IMR-90 (cell line): ENCODE measurements around the gene PEF1. TPM values are rescaled to one million over a fixed set of nuclear protein-coding genes. Genes with fewer than 3 reads are reported as not detected.

Experiments
- ATAC-seq: fragments of 200-7000 bp; cut with Tn5 transposase; 2 replicates; pipeline ENCODE4 v1.9.1; 2020; ENCODE audit warnings: low read depth, mild to moderate bottlenecking, moderate library complexity
- BruUV-seq: library from RNA; stranded (reverse); fragments of 400-500 nt; replicated peaks from 2 replicates; lab custom pipeline; 2021; lab: Mats Ljungman, UMichigan
- CTCF ChIA-PET: fragments of 300-600 bp; formaldehyde crosslinking; extraction: SDS; loops from one replicate; lab custom pipeline; 2021; ENCODE audit warnings: antibody characterized with exemption; lab: Yijun Ruan, JAX
- POLR2A ChIA-PET: fragments of 300-600 bp; sonication (Branson Sonifier 250); formaldehyde crosslinking; loops from one replicate; lab custom pipeline; 2022; ENCODE audit warnings: antibody characterized with exemption; ENCODE audit not compliant: unreplicated experiment; lab: Charles Lee
- DNase-seq: peaks from one replicate; pipeline ENCODE4 v3.0.0; 2013
- H2AFZ ChIP-seq: replicated peaks from 2 replicates; pipeline ENCODE3; 2013; ENCODE audit warnings: low read length, mild to moderate bottlenecking; ENCODE audit not compliant: poor library complexity
- H2AK5ac ChIP-seq: 2 replicates; pipeline ENCODE4 v1.6.1; 2013; ENCODE audit warnings: low read depth, low read length, inconsistent platforms
- H2AK9ac ChIP-seq: replicated peaks from 2 replicates; pipeline ENCODE3; 2013; ENCODE audit warnings: mild to moderate bottlenecking, low read depth, low read length, moderate library complexity; ENCODE audit not compliant: poor library complexity
- H2BK120ac ChIP-seq: 2 replicates; pipeline ENCODE4 v1.6.1; 2013; ENCODE audit warnings: low read depth, low read length, inconsistent platforms
- H2BK15ac ChIP-seq: 3 replicates; pipeline ENCODE4 v1.6.1; 2013; ENCODE audit warnings: low read depth, low read length, inconsistent platforms
- H2BK20ac ChIP-seq: 2 replicates; pipeline ENCODE4 v1.6.1; 2013; ENCODE audit warnings: low read depth, mild to moderate bottlenecking, inconsistent platforms, low read length, moderate library complexity
- H2BK5ac ChIP-seq: 2 replicates; pipeline ENCODE4 v1.6.1; 2013; ENCODE audit warnings: mild to moderate bottlenecking, low read depth, low read length, inconsistent platforms; ENCODE audit not compliant: poor library complexity, severe bottlenecking
- H3K14ac ChIP-seq: replicated peaks from 2 replicates; pipeline ENCODE4 v1.6.1; 2013; ENCODE audit warnings: low read depth, low read length, inconsistent platforms
- H3K18ac ChIP-seq: 2 replicates; pipeline ENCODE4 v1.6.1; 2013; ENCODE audit warnings: low read depth, low read length, control low read depth
- H3K23ac ChIP-seq: 2 replicates; pipeline ENCODE4 v1.6.1; 2013; ENCODE audit warnings: low read depth, low read length, inconsistent platforms
- H3K27ac ChIP-seq: 2 replicates; pipeline ENCODE4 v1.5.1; 2013; ENCODE audit warnings: mild to moderate bottlenecking, control low read depth, low read length; ENCODE audit not compliant: insufficient read depth
- H3K27me3 ChIP-seq: 2 replicates; pipeline ENCODE4 v1.6.1; 2013; ENCODE audit warnings: low read length; ENCODE audit not compliant: control insufficient read depth, insufficient read depth
- H3K36me3 ChIP-seq: 2 replicates; pipeline ENCODE4 v1.6.1; 2013; ENCODE audit warnings: low read length, mixed read lengths; ENCODE audit not compliant: control insufficient read depth, insufficient read depth
- H3K4ac ChIP-seq: 2 replicates; pipeline ENCODE4 v1.6.1; 2013; ENCODE audit warnings: low read depth, low read length, inconsistent platforms
- H3K4me1 ChIP-seq: 2 replicates; pipeline ENCODE4 v1.6.1; 2013; ENCODE audit warnings: low read length, mixed read lengths; ENCODE audit not compliant: control insufficient read depth, insufficient read depth
- H3K4me2 ChIP-seq: 2 replicates; pipeline ENCODE4 v1.6.1; 2013; ENCODE audit warnings: low read depth, mild to moderate bottlenecking, control low read depth, low read length, moderate library complexity
- H3K4me3 ChIP-seq: 2 replicates; pipeline ENCODE4 v1.5.1; 2013; ENCODE audit warnings: low read depth, mild to moderate bottlenecking, control low read depth, low read length, moderate library complexity; ENCODE audit not compliant: insufficient read depth
- H3K56ac ChIP-seq: 2 replicates; pipeline ENCODE4 v1.6.1; 2013; ENCODE audit warnings: low read length, inconsistent platforms; ENCODE audit not compliant: insufficient read depth; ENCODE audit errors: extremely low read depth
- H3K79me1 ChIP-seq, 2 experiments: 2 replicates each; pipeline ENCODE4 v1.6.1; 2013; ENCODE audit warnings: low read length in 2 of 2, inconsistent platforms in 1 of 2, low read depth in 1 of 2
- H3K9ac ChIP-seq: 2 replicates; pipeline ENCODE4 v1.6.1; 2013; ENCODE audit warnings: low read depth, low read length, control low read depth
- H3K9me1 ChIP-seq: 2 replicates; pipeline ENCODE4 v1.6.1; 2013; ENCODE audit warnings: low read length, inconsistent platforms; ENCODE audit not compliant: insufficient read depth
- H3K9me3 ChIP-seq: 2 replicates; pipeline ENCODE4 v1.6.1; 2013; ENCODE audit warnings: low read length; ENCODE audit not compliant: control insufficient read depth, insufficient read depth
- H4K20me1 ChIP-seq: 2 replicates; pipeline ENCODE4 v1.6.1; 2013; ENCODE audit warnings: low read length, inconsistent platforms; ENCODE audit not compliant: insufficient read depth
- H4K5ac ChIP-seq: 2 replicates; pipeline ENCODE4 v1.6.1; 2013; ENCODE audit warnings: mild to moderate bottlenecking, low read depth, low read length, control low read depth
- H4K8ac ChIP-seq, 2 experiments: 2 replicates each; pipeline ENCODE4 v1.6.1; 2013; ENCODE audit warnings: low read depth in 2 of 2, low read length in 2 of 2, control low read depth in 1 of 2, inconsistent platforms in 1 of 2
- H4K91ac ChIP-seq: 2 replicates; pipeline ENCODE4 v1.6.1; 2013; ENCODE audit warnings: low read depth, low read length, inconsistent platforms; ENCODE audit not compliant: insufficient read depth
- BHLHE40 ChIP-seq: fragments of 150-350 bp; IDR thresholded peaks from 2 replicates; pipeline ENCODE4 v1.6.1; 2016; ENCODE audit warnings: mild to moderate bottlenecking, low read depth, low read length
- MAZ ChIP-seq: IDR thresholded peaks from 2 replicates; pipeline ENCODE4 v1.6.1; 2012; ENCODE audit warnings: low read depth, mild to moderate bottlenecking, low read length, improper control_type of control experiment, moderate library complexity, borderline replicate concordance
- POLR2A ChIP-seq: IDR thresholded peaks from 2 replicates; pipeline ENCODE4 v1.6.1; 2012; ENCODE audit warnings: mild to moderate bottlenecking, low read depth, low read length
- WGBS, 2 experiments: methylation state at CpG; one replicate each; pipeline versions ENCODE4 v1.1.5 to v1.1.7; 2013; ENCODE audit warnings: missing lambda C conversion rate in 2 of 2; ENCODE audit not compliant: insufficient read length in 1 of 2; ENCODE audit errors: extremely low coverage in 2 of 2; 5-methylcytosine and 5-hydroxymethylcytosine counted together
- dilution Hi-C: fragments of 300-500 bp; cut with HindIII; formaldehyde crosslinking; loops from one replicate; pipeline ENCODE4 v1.14.3; 2018; ENCODE audit warnings: low sequenced_read_pairs; ENCODE audit not compliant: unreplicated experiment
- in situ Hi-C: fragments of 300-500 bp; cut with MboI; formaldehyde crosslinking; loops from 3 replicates; pipeline ENCODE4 v1.14.3; 2019; ENCODE audit warnings: low sequenced_read_pairs, inconsistent platforms, mixed read lengths
- intact Hi-C: fragments of 100-400 bp; cut with micrococcal nuclease; formaldehyde crosslinking; loops from 2 replicates; pipeline ENCODE4 v1.10.0; 2022
- polyA plus RNA-seq, 3 experiments: library from polyadenylated mRNA; depleted of rRNA; stranded (reverse); fragments of >200 nt; gene quantifications; 2 replicates each; pipeline ENCODE4 v1.2.3, GENCODE V29; 2012; ENCODE audit warnings: low replicate concordance in 1 of 3
- total RNA-seq: library from RNA; depleted of rRNA; stranded (reverse); fragments of >200 nt; gene quantifications from 2 replicates; pipeline ENCODE4 v1.2.3, GENCODE V29; 2012
- TF ChIP-seq, protein P1 (sequence below): fragments of 150-350 bp; IDR thresholded peaks from 2 replicates; pipeline ENCODE4 v1.6.1; 2016; ENCODE audit warnings: low read depth, mild to moderate bottlenecking, low read length, moderate library complexity, borderline replicate concordance

Gene PEF1
- total and polyA plus RNA-seq, 2 of the 4 experiments (the other 2 are of a cell fraction): 84.2 to 104 TPM

DNA sequence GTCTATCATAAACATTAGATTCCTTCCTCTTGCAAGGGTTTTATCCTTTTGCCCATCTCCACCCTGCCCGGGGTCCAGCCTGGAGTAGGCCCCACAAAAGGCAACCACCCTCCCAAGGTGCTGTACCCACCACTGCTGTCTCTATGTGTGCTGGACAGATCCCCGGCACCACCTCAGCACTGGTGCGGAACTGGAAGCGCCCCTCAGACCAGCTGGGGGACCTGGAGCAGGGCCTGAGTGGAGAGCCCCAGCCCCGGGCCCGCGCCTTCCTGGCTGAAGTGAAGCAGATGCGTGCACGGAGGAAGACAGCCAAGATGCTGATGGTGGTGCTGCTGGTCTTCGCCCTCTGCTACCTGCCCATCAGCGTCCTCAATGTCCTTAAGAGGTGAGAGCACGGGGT, 21.3 kb downstream of the PEF1 start:
- no peak overlapping the region for H4K91ac ChIP-seq

More for the DNA sequence above, 21.3 kb downstream of the PEF1 start:
- Histone ChIP-seq H3K4me3 (no peak overlapping the region), H2BK20ac (no peak overlapping the region), H2BK15ac (no peak overlapping the region), H3K4me2 (no peak overlapping the region), H3K4me1 (peaks cover 8% of the 10 kb centered on the region), H3K27ac (no peak overlapping the region), H3K36me3 (peaks cover 5% of the 10 kb centered on the region; the same call in 1 of the 2 replicates), H3K4ac (no peak overlapping the region), H2BK120ac (no peak overlapping the region), H2AK5ac (no peak overlapping the region), H3K9me1 (0 out of 2 replicates have a peak, but pooled peaks cover 9% of the 10 kb centered on the region), H3K79me1 (no peaks in the 10 kb centered on the region), H2AFZ (no peak overlapping the region), H2BK5ac (no peak overlapping the region), H3K14ac (no peak overlapping the region), H3K18ac (no peak overlapping the region), H4K20me1 (0 out of 2 replicates have a peak, but pooled peaks cover 10% of the 10 kb centered on the region), H3K9me3 (no peaks in the 10 kb centered on the region), H4K5ac (no peak overlapping the region), H4K8ac (no peak overlapping the region), H3K23ac (no peak overlapping the region), H3K9ac (no peak overlapping the region), H3K56ac (no peak overlapping the region), H3K27me3 (peaks cover 6% of the 10 kb centered on the region), H2AK9ac (no peak overlapping the region)
- 64% methylated on average over 3 of the region's 12 CpGs; no CpG with 5 or more reads in 1 of the 2 experiments for WGBS, 2 experiments
- POLR2A ChIA-PET: no interaction called here
- dilution Hi-C loops (no loop called here), intact Hi-C loops (no loop called here), in situ Hi-C loops (no loop called here)
- CTCF ChIA-PET: no interaction called here
- no TSS peak for BruUV-seq
- TF ChIP-seq MAZ (no peak), BHLHE40 (no peak), POLR2A (no peak)
- TF ChIP-seq, protein P1, sequence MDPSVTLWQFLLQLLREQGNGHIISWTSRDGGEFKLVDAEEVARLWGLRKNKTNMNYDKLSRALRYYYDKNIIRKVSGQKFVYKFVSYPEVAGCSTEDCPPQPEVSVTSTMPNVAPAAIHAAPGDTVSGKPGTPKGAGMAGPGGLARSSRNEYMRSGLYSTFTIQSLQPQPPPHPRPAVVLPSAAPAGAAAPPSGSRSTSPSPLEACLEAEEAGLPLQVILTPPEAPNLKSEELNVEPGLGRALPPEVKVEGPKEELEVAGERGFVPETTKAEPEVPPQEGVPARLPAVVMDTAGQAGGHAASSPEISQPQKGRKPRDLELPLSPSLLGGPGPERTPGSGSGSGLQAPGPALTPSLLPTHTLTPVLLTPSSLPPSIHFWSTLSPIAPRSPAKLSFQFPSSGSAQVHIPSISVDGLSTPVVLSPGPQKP: no peak
- ATAC-seq (no peak), DNase-seq (no peak)
